Mesendoderm (in vitro differentiated cells): Measurements from ENCODE around the gene VSIG8.

ENCODE experiments used
- DNase-seq: peaks from one replicate; pipeline ENCODE4 v3.0.0; 2013
- H2AK5ac ChIP-seq: 2 replicates; pipeline ENCODE4 v1.6.1; 2013; ENCODE audit warnings: low read length, inconsistent platforms
- H2BK120ac ChIP-seq: 2 replicates; pipeline ENCODE4 v1.6.1; 2013; ENCODE audit warnings: low read depth, mild to moderate bottlenecking, low read length, moderate library complexity, mixed read lengths
- H2BK15ac ChIP-seq: replicated peaks from 2 replicates; pipeline ENCODE4 v1.6.1; 2013; ENCODE audit warnings: low read depth, mild to moderate bottlenecking, moderate library complexity
- H2BK5ac ChIP-seq: 2 replicates; pipeline ENCODE4 v1.6.1; 2013; ENCODE audit warnings: low read length, inconsistent platforms
- H3K18ac ChIP-seq: 2 replicates; pipeline ENCODE4 v1.6.1; 2013; ENCODE audit warnings: mild to moderate bottlenecking, low read length, mixed read lengths
- H3K23ac ChIP-seq: one replicate; pipeline ENCODE4 v1.6.1; 2013; ENCODE audit warnings: low read length
- H3K27ac ChIP-seq: 2 replicates; pipeline ENCODE4 v1.5.1; 2013; ENCODE audit warnings: low read depth, mild to moderate bottlenecking, inconsistent platforms, low read length, moderate library complexity
- H3K27me3 ChIP-seq: 2 replicates; pipeline ENCODE4 v1.6.1; 2013; ENCODE audit warnings: low read length, control low read depth, mild to moderate bottlenecking, inconsistent platforms; ENCODE audit not compliant: insufficient read depth, poor library complexity
- H3K36me3 ChIP-seq: 2 replicates; pipeline ENCODE4 v1.6.1; 2013; ENCODE audit warnings: low read length, inconsistent platforms; ENCODE audit not compliant: control insufficient read depth, insufficient read depth
- H3K4ac ChIP-seq: one replicate; pipeline ENCODE4 v1.6.1; 2013; ENCODE audit warnings: low read depth, mild to moderate bottlenecking, low read length, moderate library complexity
- H3K4me1 ChIP-seq: 2 replicates; pipeline ENCODE4 v1.6.1; 2013; ENCODE audit warnings: low read depth, low read length, inconsistent platforms; ENCODE audit not compliant: control insufficient read depth
- H3K4me2 ChIP-seq: 2 replicates; pipeline ENCODE4 v1.6.1; 2013; ENCODE audit warnings: low read length
- H3K4me3 ChIP-seq: 2 replicates; pipeline ENCODE4 v1.5.1; 2013; ENCODE audit warnings: mild to moderate bottlenecking, low read length
- H3K56ac ChIP-seq: one replicate; pipeline ENCODE4 v1.6.1; 2013; ENCODE audit warnings: low read length
- H3K79me1 ChIP-seq: 2 replicates; pipeline ENCODE4 v1.6.1; 2013; ENCODE audit warnings: low read length, inconsistent platforms
- H3K79me2 ChIP-seq: 2 replicates; pipeline ENCODE4 v1.6.1; 2013; ENCODE audit warnings: mild to moderate bottlenecking, low read length; ENCODE audit not compliant: control insufficient read depth, insufficient read depth
- H3K9ac ChIP-seq: 2 replicates; pipeline ENCODE4 v1.6.1; 2013; ENCODE audit warnings: low read length, inconsistent platforms
- H4K5ac ChIP-seq: one replicate; pipeline ENCODE4 v1.6.1; 2013; ENCODE audit warnings: low read length
- H4K8ac ChIP-seq: one replicate; pipeline ENCODE4 v1.6.1; 2013; ENCODE audit warnings: low read depth, mild to moderate bottlenecking, control low read depth, low read length, moderate library complexity
- WGBS: extraction: QIAGEN DNeasy Blood & Tissue Kit; methylation state at CpG from one replicate; pipeline ENCODE4 v1.1.7; 2013; ENCODE audit warnings: low lambda C conversion rate, missing lambda C conversion rate; ENCODE audit not compliant: insufficient coverage; ENCODE audit errors: extremely low coverage; 5-methylcytosine and 5-hydroxymethylcytosine counted together

Gene VSIG8

DNA sequence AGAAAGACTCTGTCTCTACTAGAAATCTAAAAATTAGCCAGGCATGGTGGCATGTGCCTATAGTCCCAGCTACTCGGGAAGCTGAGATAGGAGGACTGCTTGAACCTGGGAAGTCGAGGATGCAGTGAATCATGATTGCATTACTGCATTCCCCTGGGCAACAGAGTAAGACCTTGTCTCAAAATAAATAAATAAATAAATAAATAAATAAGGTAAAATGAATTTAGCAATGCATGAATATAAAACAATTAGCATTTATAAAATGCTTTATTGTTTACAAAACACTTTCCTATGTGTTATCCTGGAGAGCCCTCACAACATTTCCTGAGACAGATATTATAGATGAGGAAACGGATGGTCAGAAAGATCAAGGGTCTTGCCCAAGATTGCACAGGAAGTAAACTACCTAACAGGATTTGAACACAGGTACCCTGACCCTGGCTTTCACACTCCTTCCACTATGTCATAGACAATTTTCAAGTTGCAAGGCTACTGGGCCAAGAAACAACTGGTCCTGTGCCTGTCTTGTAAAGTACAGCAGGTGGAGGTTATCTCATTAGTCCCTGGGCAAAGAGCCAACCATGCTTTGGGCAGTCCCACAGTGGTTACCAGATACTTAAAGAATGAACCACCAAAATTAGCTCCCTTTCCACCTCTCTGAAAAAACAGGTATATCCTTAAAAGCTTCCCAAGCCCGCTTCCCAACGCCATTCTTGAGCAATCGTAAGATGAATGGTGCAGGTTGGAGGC lies 15.4 kb upstream of the VSIG8 start:
- Histone ChIP-seq H3K4me1 (no peaks in the 10 kb centered on the region), H3K27ac (no peak overlapping the region), H3K4ac (no peak overlapping the region), H3K23ac (no peak overlapping the region), H2BK15ac (no peak overlapping the region), H3K27me3 (no peaks in the 10 kb centered on the region), H3K4me2 (no peak overlapping the region), H3K36me3 (no peaks in the 10 kb centered on the region), H2BK5ac (no peak overlapping the region), H4K5ac (no peak overlapping the region), H2BK120ac (no peak overlapping the region), H4K8ac (no peak overlapping the region), H3K79me2 (no peaks in the 10 kb centered on the region), H3K79me1 (no peaks in the 10 kb centered on the region), H3K56ac (no peak overlapping the region), H2AK5ac (no peak overlapping the region), H3K18ac (no peak overlapping the region), H3K9ac (no peak overlapping the region), H3K4me3 (no peak overlapping the region)
- DNase-seq: no peak
- no CpG with 5 or more reads among the region's 6 CpGs for WGBS

DNA sequence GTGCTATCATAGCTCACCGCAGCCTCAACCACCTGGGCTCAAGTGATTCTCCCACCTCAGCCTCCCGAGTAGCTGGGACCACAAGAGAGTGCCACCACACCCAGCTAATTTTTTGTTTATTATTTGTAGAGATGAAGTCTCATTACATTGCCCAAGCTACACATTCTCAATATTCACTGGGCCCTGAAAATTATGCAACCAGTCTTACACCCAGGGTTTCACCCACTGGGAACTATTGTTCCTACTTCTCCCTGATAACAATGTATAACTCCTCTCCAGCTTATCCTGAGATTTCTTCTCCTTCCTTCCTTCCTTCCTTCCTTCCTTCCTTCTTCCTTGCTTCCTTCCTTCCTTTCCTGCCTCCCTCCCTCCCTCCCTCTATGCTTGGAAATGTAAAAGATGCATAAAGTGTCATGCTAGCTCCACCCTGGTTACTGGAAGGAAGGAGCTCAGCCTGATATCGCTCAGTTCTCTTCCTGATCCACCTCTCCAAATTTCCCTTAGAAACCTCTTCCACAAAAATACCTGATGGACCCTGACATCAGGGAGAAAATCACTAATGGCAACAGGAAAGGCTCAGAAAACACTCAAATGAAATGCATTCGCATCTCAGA lies 11.2 kb upstream of the VSIG8 start:
- no peak for DNase-seq
- Histone ChIP-seq H2AK5ac (no peak overlapping the region), H3K79me1 (no peaks in the 10 kb centered on the region), H3K9ac (no peak overlapping the region), H2BK5ac (no peak overlapping the region), H3K27ac (no peak overlapping the region), H4K8ac (no peak overlapping the region), H3K4me1 (peaks cover 2% of the 10 kb centered on the region), H3K18ac (no peak overlapping the region), H3K27me3 (no peaks in the 10 kb centered on the region), H3K36me3 (no peaks in the 10 kb centered on the region), H3K56ac (no peak overlapping the region), H3K4me2 (no peak overlapping the region), H3K23ac (no peak overlapping the region), H2BK120ac (no peak overlapping the region), H2BK15ac (no peak overlapping the region), H3K4me3 (no peak overlapping the region), H4K5ac (no peak overlapping the region), H3K79me2 (no peaks in the 10 kb centered on the region), H3K4ac (no peak overlapping the region)
- WGBS: no CpG with 5 or more reads among the region's 4 CpGs

DNA sequence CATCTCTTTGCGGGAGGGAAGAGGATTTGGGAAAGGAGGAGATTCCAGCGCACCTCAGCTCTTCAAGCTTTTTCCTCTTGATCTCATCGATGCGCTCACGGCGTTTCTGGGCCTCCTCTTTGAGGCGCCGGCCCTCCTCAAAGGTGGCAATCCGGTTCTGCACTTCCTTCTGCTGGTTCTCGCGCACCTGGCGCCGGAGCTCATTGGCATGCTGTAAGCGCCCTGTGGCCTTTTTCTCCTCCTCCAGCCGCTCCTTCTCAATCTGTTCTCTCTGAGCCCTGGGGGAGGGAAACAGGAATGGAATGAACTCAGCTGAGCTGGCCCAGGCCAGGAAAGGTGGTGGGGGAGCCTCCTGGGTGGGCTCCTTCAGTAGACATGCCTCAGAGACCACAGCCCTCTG lies 10.4 kb upstream of the VSIG8 start:
- H3K4me1 ChIP-seq: peaks cover 2% of the 10 kb centered on the region
- H2BK15ac ChIP-seq: no peak overlapping the region
- DNase-seq: no peak
- no CpG with 5 or more reads among the region's 15 CpGs for WGBS
- no peak overlapping the region for H3K27ac ChIP-seq
- no peak overlapping the region for H4K5ac ChIP-seq
- H3K18ac ChIP-seq: no peak overlapping the region
- no peak overlapping the region for H4K8ac ChIP-seq
- no peaks in the 10 kb centered on the region for H3K36me3 ChIP-seq
- H3K79me2 ChIP-seq: no peaks in the 10 kb centered on the region
- no peaks in the 10 kb centered on the region for H3K27me3 ChIP-seq
- no peak overlapping the region for H3K56ac ChIP-seq
- no peak overlapping the region for H3K4ac ChIP-seq
- H3K79me1 ChIP-seq: no peaks in the 10 kb centered on the region
- no peak overlapping the region for H3K4me3 ChIP-seq
- no peak overlapping the region for H2BK120ac ChIP-seq
- H3K4me2 ChIP-seq: no peak overlapping the region
- no peak overlapping the region for H2BK5ac ChIP-seq
- H3K23ac ChIP-seq: no peak overlapping the region
- no peak overlapping the region for H3K9ac ChIP-seq
- no peak overlapping the region for H2AK5ac ChIP-seq

DNA sequence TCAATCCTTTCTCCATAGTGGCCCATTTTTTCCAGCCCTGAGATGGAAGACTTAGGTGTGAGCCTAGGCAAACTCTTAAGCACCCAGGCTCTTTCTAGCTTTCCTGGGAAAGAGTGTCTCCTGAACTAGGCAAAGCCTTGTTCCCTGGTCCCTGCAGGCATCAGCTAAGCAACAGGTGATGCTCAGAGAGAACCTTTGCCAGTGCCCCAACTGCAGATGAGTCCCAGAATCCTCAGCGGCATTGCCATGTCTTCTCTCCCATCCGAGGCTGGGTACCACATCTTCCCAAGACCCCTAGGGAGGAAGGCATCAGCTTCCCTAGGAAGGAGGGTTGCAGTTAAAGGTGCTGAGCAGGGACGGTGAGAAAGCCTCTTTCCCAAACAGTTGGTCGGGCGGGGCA lies 8.2 kb upstream of the VSIG8 start:
- H3K27me3 ChIP-seq: no peaks in the 10 kb centered on the region
- no peak overlapping the region for H2BK120ac ChIP-seq
- H3K79me2 ChIP-seq: no peaks in the 10 kb centered on the region
- H4K5ac ChIP-seq: no peak overlapping the region
- H2AK5ac ChIP-seq: no peak overlapping the region
- H3K36me3 ChIP-seq: no peaks in the 10 kb centered on the region
- no peak overlapping the region for H3K9ac ChIP-seq
- H3K4me1 ChIP-seq: peaks cover 2% of the 10 kb centered on the region
- H3K56ac ChIP-seq: no peak overlapping the region
- no peak overlapping the region for H3K4me2 ChIP-seq
- H3K79me1 ChIP-seq: no peaks in the 10 kb centered on the region
- H3K4ac ChIP-seq: no peak overlapping the region
- no peak overlapping the region for H2BK15ac ChIP-seq
- no peak overlapping the region for H4K8ac ChIP-seq
- H2BK5ac ChIP-seq: no peak overlapping the region
- no peak overlapping the region for H3K23ac ChIP-seq
- no peak overlapping the region for H3K27ac ChIP-seq
- H3K4me3 ChIP-seq: no peak overlapping the region
- WGBS: no CpG with 5 or more reads among the region's 5 CpGs
- no peak overlapping the region for H3K18ac ChIP-seq
- DNase-seq: no peak

DNA sequence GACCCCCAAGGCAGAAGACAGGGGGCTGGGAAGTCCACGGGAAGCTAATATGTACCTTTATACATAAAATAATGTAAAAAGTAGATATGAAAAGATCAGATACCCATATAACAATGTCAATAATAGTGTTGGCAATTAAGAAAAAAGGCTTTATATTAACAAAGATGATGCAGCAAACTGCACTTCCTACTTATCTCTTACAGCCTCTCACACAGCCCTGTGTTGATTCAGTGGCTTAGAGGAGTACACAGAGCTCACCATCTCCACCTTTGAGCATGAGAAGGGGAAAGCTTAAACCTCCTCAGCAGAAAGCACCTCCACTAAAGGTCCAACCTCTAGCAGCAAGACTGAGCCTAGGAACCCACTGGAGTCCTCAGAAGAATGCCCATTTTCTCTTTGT lies 7.2 kb upstream of the VSIG8 start:
- Histone ChIP-seq H3K4me2 (no peak overlapping the region), H3K9ac (no peak overlapping the region), H3K27ac (no peak overlapping the region), H2BK15ac (no peak overlapping the region), H3K79me1 (no peaks in the 10 kb centered on the region), H3K4me3 (no peak overlapping the region), H3K18ac (no peak overlapping the region), H3K79me2 (no peaks in the 10 kb centered on the region), H3K23ac (no peak overlapping the region), H3K27me3 (no peaks in the 10 kb centered on the region), H3K4ac (no peak overlapping the region), H3K56ac (no peak overlapping the region), H2BK5ac (no peak overlapping the region), H3K4me1 (peaks cover 2% of the 10 kb centered on the region), H2BK120ac (no peak overlapping the region), H4K8ac (no peak overlapping the region), H3K36me3 (no peaks in the 10 kb centered on the region), H2AK5ac (no peak overlapping the region), H4K5ac (no peak overlapping the region)
- no CpG with 5 or more reads among the region's 1 CpG for WGBS
- no peak for DNase-seq

DNA sequence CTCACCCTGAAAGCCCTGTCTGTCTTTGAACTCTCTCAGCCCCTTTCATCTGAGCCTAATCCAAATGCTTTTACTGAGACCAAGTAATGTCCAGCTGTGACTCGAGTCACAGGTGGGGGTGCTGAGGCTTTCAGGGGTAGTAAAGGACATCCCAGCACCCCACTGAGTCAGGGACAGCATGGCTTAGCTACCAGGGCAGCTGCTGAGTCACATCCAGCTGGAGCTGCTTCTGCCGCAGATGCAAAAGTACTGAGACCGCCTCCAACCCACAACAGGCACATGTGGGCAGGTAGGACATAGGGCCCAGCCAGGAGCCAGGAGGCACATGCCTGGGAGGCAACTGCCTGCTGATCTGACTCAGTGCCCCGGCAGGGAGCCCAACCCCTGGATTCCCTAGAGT lies 6.7 kb upstream of the VSIG8 start:
- H3K27ac ChIP-seq: no peak overlapping the region
- H3K36me3 ChIP-seq: no peaks in the 10 kb centered on the region
- no peak overlapping the region for H4K8ac ChIP-seq
- H3K79me2 ChIP-seq: no peaks in the 10 kb centered on the region
- no peak overlapping the region for H2AK5ac ChIP-seq
- H3K23ac ChIP-seq: no peak overlapping the region
- H2BK5ac ChIP-seq: no peak overlapping the region
- H4K5ac ChIP-seq: no peak overlapping the region
- DNase-seq: no peak
- H2BK15ac ChIP-seq: no peak overlapping the region
- no peak overlapping the region for H2BK120ac ChIP-seq
- H3K27me3 ChIP-seq: no peaks in the 10 kb centered on the region
- H3K4me1 ChIP-seq: peaks cover 2% of the 10 kb centered on the region
- H3K4ac ChIP-seq: no peak overlapping the region
- no peak overlapping the region for H3K56ac ChIP-seq
- no peak overlapping the region for H3K4me2 ChIP-seq
- H3K79me1 ChIP-seq: no peaks in the 10 kb centered on the region
- no peak overlapping the region for H3K18ac ChIP-seq
- H3K4me3 ChIP-seq: no peak overlapping the region
- no peak overlapping the region for H3K9ac ChIP-seq
- no CpG with 5 or more reads among the region's 4 CpGs for WGBS
